Right lobe of liver (tissue), 6 donors: ENCODE results near the gene CLASRP. TPM values are rescaled to one million over a fixed set of nuclear protein-coding genes. Genes with fewer than 3 reads are reported as not detected.

Source experiments
- ATAC-seq, 4 donors: fragments of 200-7000 bp; cut with Tn5 transposase; one replicate each; pipeline ENCODE4 v1.9.1; 2020; ENCODE audit warnings: mild to moderate bottlenecking in 4 of 4, moderate library complexity in 4 of 4
- DNase-seq, 3 donors: peaks; one replicate each; pipeline ENCODE4 v3.0.0-alpha.2; 2020
- H3K27ac ChIP-seq, 3 donors: fragments of 200-600 bp; one replicate each; pipeline ENCODE4 v1.8.0; 2022
- H3K27me3 ChIP-seq, 2 donors: fragments of 200-600 bp; one replicate each; pipeline ENCODE4 v1.8.0; 2022
- H3K36me3 ChIP-seq, 4 donors: fragments of 200-600 bp; sonication (generic) in 1 of 4; one replicate each; pipeline versions ENCODE4 v1.5.1 to v1.8.0; 2017 to 2022; ENCODE audit warnings: control low read depth in 1 of 4
- H3K4me1 ChIP-seq, 4 donors: fragments of 200-600 bp; sonication (generic) in 1 of 4; one replicate each; pipeline versions ENCODE4 v1.5.1 to v1.8.0; 2017 to 2022; ENCODE audit warnings: control low read depth in 1 of 4
- H3K4me3 ChIP-seq, 3 donors: fragments of 200-600 bp; one replicate each; pipeline ENCODE4 v1.8.0; 2022
- H3K9me3 ChIP-seq, 4 donors: fragments of 200-600 bp; sonication (generic) in 1 of 4; one replicate each; pipeline versions ENCODE4 v1.5.1 to v1.8.0; 2017 to 2022; ENCODE audit warnings: control low read depth in 1 of 4
- POLR2A ChIP-seq: fragments of 450-650 bp; IDR thresholded peaks from one replicate; pipeline ENCODE4 v1.6.1; 2017; ENCODE audit warnings: antibody characterized with exemption, mild to moderate bottlenecking
- WGBS: methylation state at CpG from one replicate; pipeline ENCODE4 v1.1.6; 2018; ENCODE audit warnings: low coverage, low lambda C conversion rate; ENCODE audit not compliant: insufficient coverage; ENCODE audit errors: missing lambda C conversion rate; 5-methylcytosine and 5-hydroxymethylcytosine counted together
- intact Hi-C, 2 donors: fragments of 100-400 bp; cut with DNase I; formaldehyde crosslinking; loops; one replicate each; pipeline versions ENCODE4 v1.11.2 to v1.14.1; 2022
- total RNA-seq, 6 experiments: library from RNA; depleted of rRNA in 2 of 6; stranded (reverse); fragments of >200 nt in 2 of 6; fragmentation: NEBNext Ultra II Directional in 3 of 6; extraction: Animal tissue kit (Norgen Biotek cat#: 25700) in 3 of 6; gene quantifications; one replicate each; pipeline versions ENCODE4 v1.1.0 to v1.2.4, GENCODE V29; 2016 to 2023
- TF ChIP-seq, protein P1 (sequence below), 4 donors: fragments of 200-600 bp in 3 of 4; fragments of 450-650 bp in 1 of 4; IDR thresholded peaks; one replicate each; pipeline versions ENCODE4 v1.5.1 to v1.8.0; 2016 to 2022; ENCODE audit warnings: antibody characterized with exemption in 4 of 4, mild to moderate bottlenecking in 2 of 4
- donor health status: DM: no; HTN: yes; CAD: no.
- donor health status: DM: no; HTN: no; CAD: no.
- donor health status: DM: no; HTN: no; CAD: no.
- donor health status: DM: no; HTN: yes; CAD: no.
- donor health status: DM: no; HTN: yes; CAD: no.

The CLASRP gene
- total RNA-seq, 6 experiments from 2014 or later, result 30.5 to 66.8 (median 44.8) TPM

DNA sequence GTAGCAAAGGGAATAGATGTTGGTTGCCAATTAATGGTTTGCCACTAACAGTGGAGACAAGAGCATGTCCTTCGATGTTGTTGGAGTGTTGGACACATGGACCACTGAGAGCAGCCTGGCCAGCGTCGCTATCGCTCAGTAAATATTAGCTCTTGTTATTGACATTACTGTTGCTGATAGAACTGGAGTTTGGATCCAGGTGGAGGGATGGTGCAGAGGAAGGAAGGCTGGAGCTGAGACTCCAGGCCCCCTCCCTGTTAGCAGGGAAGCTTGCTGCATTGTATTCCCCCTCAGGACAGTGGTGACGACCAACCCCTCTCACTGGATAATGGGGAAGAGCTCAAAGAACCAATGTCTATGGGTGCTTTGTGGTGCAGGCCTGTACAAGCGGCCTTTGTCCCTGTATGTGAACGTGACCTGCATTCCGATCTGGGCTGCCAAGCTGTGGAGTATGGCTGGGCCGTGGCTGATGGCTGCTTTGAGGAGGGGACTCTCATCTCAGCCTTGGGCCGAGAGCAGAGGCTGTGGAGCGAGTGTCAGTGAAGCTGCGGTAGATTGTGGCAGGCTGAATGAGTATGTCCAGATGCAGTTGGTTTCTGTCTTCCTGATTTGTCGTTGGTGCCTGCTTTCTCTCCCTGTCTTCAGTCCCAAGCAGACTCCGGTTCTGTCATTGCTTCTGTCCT, 7.0 kb downstream of the CLASRP start:
- no peaks in the 10 kb centered on the region for H3K9me3 ChIP-seq
- H3K4me1 ChIP-seq, result peaks cover 0 to 72% (median 31%) of the 10 kb centered on the region in 4 donors
- DNase-seq (peak; percentile 54 to 84 (median 79)), ATAC-seq (peak; percentile 81 to 85 (median 82))
- peaks cover 4 to 37% (median 10%) of the 10 kb centered on the region in 4 donors for H3K36me3 ChIP-seq
- H3K27me3 ChIP-seq, result no peaks in the 10 kb centered on the region
- peak overlapping the region in 2 of 3 donors; percentile 21 to 27 for H3K4me3 ChIP-seq
- no peak for TF ChIP-seq POLR2A
- TF ChIP-seq, protein P1, sequence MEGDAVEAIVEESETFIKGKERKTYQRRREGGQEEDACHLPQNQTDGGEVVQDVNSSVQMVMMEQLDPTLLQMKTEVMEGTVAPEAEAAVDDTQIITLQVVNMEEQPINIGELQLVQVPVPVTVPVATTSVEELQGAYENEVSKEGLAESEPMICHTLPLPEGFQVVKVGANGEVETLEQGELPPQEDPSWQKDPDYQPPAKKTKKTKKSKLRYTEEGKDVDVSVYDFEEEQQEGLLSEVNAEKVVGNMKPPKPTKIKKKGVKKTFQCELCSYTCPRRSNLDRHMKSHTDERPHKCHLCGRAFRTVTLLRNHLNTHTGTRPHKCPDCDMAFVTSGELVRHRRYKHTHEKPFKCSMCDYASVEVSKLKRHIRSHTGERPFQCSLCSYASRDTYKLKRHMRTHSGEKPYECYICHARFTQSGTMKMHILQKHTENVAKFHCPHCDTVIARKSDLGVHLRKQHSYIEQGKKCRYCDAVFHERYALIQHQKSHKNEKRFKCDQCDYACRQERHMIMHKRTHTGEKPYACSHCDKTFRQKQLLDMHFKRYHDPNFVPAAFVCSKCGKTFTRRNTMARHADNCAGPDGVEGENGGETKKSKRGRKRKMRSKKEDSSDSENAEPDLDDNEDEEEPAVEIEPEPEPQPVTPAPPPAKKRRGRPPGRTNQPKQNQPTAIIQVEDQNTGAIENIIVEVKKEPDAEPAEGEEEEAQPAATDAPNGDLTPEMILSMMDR (IDR thresholded peaks at IDR 0.05), result no peak
- WGBS, result 27% methylated on average over 8 of the region's 14 CpGs
- intact Hi-C loops, result no loop called here
- H3K27ac ChIP-seq, result peak overlapping the region in 2 of 3 donors; percentile 71 to 82

DNA sequence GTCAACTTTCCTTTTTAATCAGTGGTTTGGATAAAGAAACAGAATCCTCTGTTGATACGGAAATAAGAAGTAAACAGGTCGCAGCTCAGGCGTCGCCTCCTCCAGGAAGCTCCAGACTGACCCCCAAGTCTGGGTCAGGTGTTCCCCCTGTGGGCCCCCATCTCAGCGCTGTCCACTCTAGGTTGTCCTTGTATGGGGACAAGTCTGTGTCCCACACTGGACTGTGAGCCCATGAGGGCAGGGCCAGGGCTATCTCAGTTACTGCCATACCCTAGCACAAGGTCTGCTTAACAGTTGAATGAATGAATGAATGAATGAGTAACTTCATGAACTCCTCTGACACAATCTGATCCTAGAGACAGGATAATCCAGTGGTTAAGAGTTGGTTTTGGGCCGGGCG, 7.5 kb downstream of the CLASRP start:
- DNase-seq (no peak), ATAC-seq (no peak)
- 29% methylated on average over 6 of the region's 7 CpGs for WGBS
- Histone ChIP-seq H3K27me3 (no peaks in the 10 kb centered on the region), H3K9me3 (no peaks in the 10 kb centered on the region), H3K36me3 (peaks cover 4 to 32% (median 8%) of the 10 kb centered on the region in 4 donors), H3K27ac (peak overlapping the region in 2 of 3 donors; percentile 71 to 82), H3K4me1 (peaks cover 0 to 67% (median 31%) of the 10 kb centered on the region in 4 donors), H3K4me3 (peak overlapping the region in 2 of 3 donors; percentile 21 to 27)
- TF ChIP-seq, protein P1 (IDR thresholded peaks at IDR 0.05), result no peak
- TF ChIP-seq POLR2A, result no peak
- intact Hi-C loops, result no loop called here

DNA sequence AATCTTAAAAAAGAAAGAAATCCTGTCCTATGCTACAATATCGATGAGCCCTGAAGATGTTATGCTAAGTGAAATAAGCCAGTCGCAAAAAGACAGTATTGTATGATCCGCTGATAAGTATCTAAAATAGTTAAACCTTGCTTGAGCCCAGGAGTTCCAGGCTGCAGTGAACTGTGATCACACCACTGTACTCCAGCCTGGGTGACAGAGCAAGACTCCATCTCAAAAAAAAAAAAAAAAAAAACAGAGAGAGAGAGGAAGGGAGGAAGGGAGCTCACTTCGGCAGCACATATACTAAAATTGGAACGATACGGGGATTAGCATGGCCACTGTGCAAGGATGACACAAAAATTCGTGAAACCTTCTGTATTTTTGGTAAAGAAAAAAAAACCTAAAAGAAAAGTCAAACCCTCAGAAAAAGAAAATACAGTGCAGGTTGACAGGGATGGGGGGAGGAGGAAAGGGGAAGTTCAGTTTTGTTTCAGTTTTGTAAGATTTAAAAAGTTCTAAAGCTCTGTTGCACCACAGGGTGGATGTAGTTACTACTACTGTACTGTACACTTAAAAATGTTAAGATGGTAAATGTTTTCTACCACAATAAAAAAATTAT, 8.4 kb downstream of the CLASRP start:
- no peaks in the 10 kb centered on the region for H3K9me3 ChIP-seq
- peak overlapping the region in 2 of 3 donors; percentile 71 to 83 for H3K27ac ChIP-seq
- TF ChIP-seq, protein P1 (IDR thresholded peaks at IDR 0.05), result no peak
- no peak for TF ChIP-seq POLR2A
- intact Hi-C loops, result no loop called here
- ATAC-seq (no peak), DNase-seq (no peak)
- H3K4me3 ChIP-seq, result no peak overlapping the region
- 40% methylated on average over 7 of the region's 7 CpGs for WGBS
- H3K27me3 ChIP-seq, result no peaks in the 10 kb centered on the region
- peaks cover 3 to 25% (median 7%) of the 10 kb centered on the region in 4 donors for H3K36me3 ChIP-seq
- peaks cover 0 to 63% (median 31%) of the 10 kb centered on the region in 4 donors for H3K4me1 ChIP-seq

DNA sequence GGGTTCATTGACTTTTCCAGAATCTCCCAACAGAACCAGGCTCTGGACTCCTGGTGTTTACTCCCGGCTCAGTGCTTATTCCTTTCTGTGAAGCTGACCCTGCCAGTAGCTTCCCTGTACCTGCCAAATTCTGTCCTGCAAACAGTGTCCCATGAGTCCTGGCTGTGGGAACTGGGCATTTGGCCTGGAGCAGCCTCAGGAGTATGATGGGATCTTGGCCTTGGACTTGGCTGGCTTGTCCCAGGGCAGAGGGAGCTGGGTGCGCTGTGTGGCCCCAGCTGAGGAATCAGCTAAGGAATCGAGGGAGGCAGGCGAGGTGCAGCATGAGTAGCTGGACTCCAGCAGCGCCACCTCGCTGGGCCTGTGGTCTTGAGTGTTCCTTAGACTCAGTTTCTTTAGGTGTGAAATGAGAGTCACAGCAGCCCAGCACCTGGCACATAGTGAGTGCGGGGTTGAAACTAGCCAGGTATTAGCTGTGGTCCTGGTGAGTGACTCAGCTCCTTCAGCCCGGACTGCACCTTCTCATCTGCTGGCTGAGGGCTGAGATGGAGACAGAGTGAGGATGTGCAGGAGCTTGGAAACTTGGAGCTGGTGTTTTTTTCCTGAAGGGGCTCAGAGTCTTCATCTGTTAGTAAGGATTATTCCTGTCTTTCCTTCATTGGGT, 10.4 kb downstream of the CLASRP start:
- H3K4me1 ChIP-seq, result peaks cover 0 to 54% (median 26%) of the 10 kb centered on the region in 4 donors
- H3K4me3 ChIP-seq, result no peak overlapping the region
- no peaks in the 10 kb centered on the region for H3K27me3 ChIP-seq
- TF ChIP-seq POLR2A, result no peak
- TF ChIP-seq, protein P1 (IDR thresholded peaks at IDR 0.05), result no peak
- no peaks in the 10 kb centered on the region for H3K9me3 ChIP-seq
- WGBS, result 13% methylated on average over 4 of the region's 8 CpGs
- intact Hi-C loops, result no loop called here
- peaks cover 5 to 26% (median 14%) of the 10 kb centered on the region in 4 donors for H3K36me3 ChIP-seq
- H3K27ac ChIP-seq, result peak overlapping the region in 2 of 3 donors; percentile 80 to 83
- ATAC-seq, result peak; percentile 67 to 86 (median 82)
- peak; percentile 49 to 90 (median 87) for DNase-seq
